Naive thymus-derived CD4-positive, alpha-beta T cell (primary cell): Measurements from ENCODE around the gene KCNG1. TPM values are rescaled to one million over a fixed set of nuclear protein-coding genes. Genes with fewer than 3 reads are reported as not detected.

Experiments
- ATAC-seq: fragments of 150-1000 bp; cut with Tn5 transposase; 2 replicates; pipeline ENCODE4 v1.10.0; 2021; ENCODE audit warnings: mild to moderate bottlenecking, moderate library complexity
- CTCF ChIA-PET: fragments of 350-600 bp; sonication (Branson Sonifier 250); formaldehyde crosslinking; loops from one replicate; lab custom pipeline; 2021; ENCODE audit warnings: antibody characterized with exemption; lab: Charles Lee
- POLR2A ChIA-PET: fragments of 350-600 bp; sonication (Branson Sonifier 250); formaldehyde crosslinking; loops from one replicate; lab custom pipeline; 2021; ENCODE audit warnings: antibody characterized with exemption, inconsistent platforms; lab: Charles Lee
- DNase-seq, 9 donors: peaks; one replicate each; pipeline versions ENCODE4 v3.0.0 to v3.0.0-alpha.2; 2020 to 2022; ENCODE audit warnings: mixed read lengths in 1 of 9
- H3K27ac ChIP-seq: one replicate; pipeline ENCODE4 v1.7.0; 2013; ENCODE audit warnings: mild to moderate bottlenecking, low read depth, low read length, moderate library complexity
- H3K27me3 ChIP-seq, 2 donors: one replicate each; pipeline ENCODE4 v1.7.0; 2013; ENCODE audit warnings: low read length in 2 of 2, mild to moderate bottlenecking in 2 of 2, moderate library complexity in 2 of 2; ENCODE audit not compliant: control insufficient read depth in 2 of 2, insufficient read depth in 2 of 2
- H3K36me3 ChIP-seq, 3 experiments: 1 replicate in 2 of 3; 2 replicates in 1 of 3; pipeline ENCODE4 v1.7.0; 2013; ENCODE audit warnings: low read length in 3 of 3, mild to moderate bottlenecking in 3 of 3, moderate library complexity in 1 of 3; ENCODE audit not compliant: insufficient read depth in 3 of 3, control insufficient read depth in 2 of 3
- H3K4me1 ChIP-seq, 2 donors: one replicate each; pipeline ENCODE4 v1.7.0; 2013; ENCODE audit warnings: low read length in 2 of 2, mild to moderate bottlenecking in 2 of 2, moderate library complexity in 1 of 2; ENCODE audit not compliant: control insufficient read depth in 2 of 2, insufficient read depth in 2 of 2
- H3K4me3 ChIP-seq: 2 replicates; pipeline ENCODE4 v1.7.0; 2013; ENCODE audit warnings: mild to moderate bottlenecking, low read length
- H3K9me3 ChIP-seq, 3 experiments: 1 replicate in 2 of 3; 2 replicates in 1 of 3; pipeline ENCODE4 v1.7.0; 2013; ENCODE audit warnings: low read length in 3 of 3; ENCODE audit not compliant: control insufficient read depth in 2 of 3
- H3K27ac Mint-ChIP-seq, 9 donors: one replicate each; pipeline ENCODE4 v1.8.0; 2020 to 2022; ENCODE audit warnings: mixed read lengths in 9 of 9, mild to moderate bottlenecking in 8 of 9, moderate library complexity in 5 of 9, inconsistent platforms in 2 of 9
- H3K27me3 Mint-ChIP-seq, 5 donors: one replicate each; pipeline ENCODE4 v1.8.0; 2021 to 2022; ENCODE audit warnings: mixed read lengths in 5 of 5, mild to moderate bottlenecking in 1 of 5
- H3K36me3 Mint-ChIP-seq, 5 donors: one replicate each; pipeline ENCODE4 v1.8.0; 2020 to 2022; ENCODE audit warnings: mixed read lengths in 5 of 5, mild to moderate bottlenecking in 3 of 5, inconsistent platforms in 1 of 5
- H3K4me1 Mint-ChIP-seq, 7 donors: one replicate each; pipeline ENCODE4 v1.8.0; 2020 to 2022; ENCODE audit warnings: mixed read lengths in 7 of 7, mild to moderate bottlenecking in 3 of 7, inconsistent platforms in 1 of 7
- H3K4me3 Mint-ChIP-seq, 10 donors: one replicate each; pipeline ENCODE4 v1.8.0; 2020 to 2022; ENCODE audit warnings: mild to moderate bottlenecking in 10 of 10, mixed read lengths in 10 of 10, moderate library complexity in 6 of 10, inconsistent platforms in 2 of 10
- H3K9me3 Mint-ChIP-seq, 11 donors: one replicate each; pipeline ENCODE4 v1.8.0; 2020 to 2022; ENCODE audit warnings: mixed read lengths in 11 of 11, mild to moderate bottlenecking in 4 of 11, inconsistent platforms in 1 of 11, moderate library complexity in 1 of 11
- intact Hi-C, 2 donors: fragments of 100-400 bp; cut with micrococcal nuclease; formaldehyde crosslinking; loops; one replicate each; pipeline ENCODE4 v1.15.1; 2023
- polyA plus RNA-seq, 2 donors: library from polyadenylated mRNA; unstranded; fragments of 300-500 nt; fragmentation: Illumina TruSeq; gene quantifications; one replicate each; pipeline ENCODE4 v1.2.3, GENCODE V29; 2021
- total RNA-seq, 6 experiments: library from RNA in 5 of 6; stranded (reverse) in 5 of 6; gene quantifications; 1 replicate in 5 of 6; 2 replicates in 1 of 6; pipeline ENCODE4 v1.2.3 and lab custom pipeline; 2021 to 2026

The KCNG1 gene
- total and polyA plus RNA-seq, 7 experiments from 2014 or later = 0.17 to 0.73 TPM; not detected in 5

GRCh38 chr20:50992733-50993457 is 30.0 kb downstream of the KCNG1 start:
- H3K4me3 Mint-ChIP-seq = no peak overlapping the region
- peak in 8 of 9 donors; percentile 14 to 39 (median 28) for DNase-seq
- peaks cover 0 to 4% (median 0%) of the 10 kb centered on the region in 5 donors for H3K27me3 Mint-ChIP-seq
- H3K9me3 Mint-ChIP-seq = peaks cover 0 to 3% (median 0%) of the 10 kb centered on the region in 11 donors
- no peak overlapping the region for H3K4me3 ChIP-seq
- no peaks in the 10 kb centered on the region for H3K4me1 ChIP-seq
- H3K27me3 ChIP-seq = no peaks in the 10 kb centered on the region
- peak; percentile 88 for ATAC-seq
- intact Hi-C loops = no loop called here
- no peak overlapping the region for H3K27ac ChIP-seq
- H3K27ac Mint-ChIP-seq = no peak overlapping the region
- no peaks in the 10 kb centered on the region for H3K36me3 Mint-ChIP-seq
- no peaks in the 10 kb centered on the region for H3K36me3 ChIP-seq
- H3K4me1 Mint-ChIP-seq = peaks cover 0 to 7% (median 0%) of the 10 kb centered on the region in 7 donors
- POLR2A ChIA-PET = interaction anchor here (0.6 kb wide), 1 partner anchor 671 kb away, joined by 4 read pairs; no protein-coding TSS in a partner anchor
- H3K9me3 ChIP-seq = no peaks in the 10 kb centered on the region
- CTCF ChIA-PET = interaction anchor here (0.6 to 1.4 kb wide), 3 partner anchors 11 to 314 kb away, joined by 3 to 5 read pairs (median 3); no protein-coding TSS in a partner anchor

GRCh38 chr20:50992336-50992732 is 30.6 kb downstream of the KCNG1 start:
- no peak for DNase-seq
- Mint-ChIP-seq H3K27ac (no peak overlapping the region), H3K4me3 (peak overlapping the region in 1 of 10 donors; percentile 51), H3K27me3 (peaks cover 0 to 8% (median 0%) of the 10 kb centered on the region in 5 donors), H3K9me3 (peaks cover 0 to 3% (median 0%) of the 10 kb centered on the region in 11 donors), H3K4me1 (peaks cover 0 to 11% (median 0%) of the 10 kb centered on the region in 7 donors), H3K36me3 (no peaks in the 10 kb centered on the region)
- Histone ChIP-seq H3K27me3 (no peaks in the 10 kb centered on the region), H3K9me3 (no peaks in the 10 kb centered on the region), H3K4me3 (no peak overlapping the region), H3K36me3 (no peaks in the 10 kb centered on the region), H3K4me1 (no peaks in the 10 kb centered on the region), H3K27ac (no peak overlapping the region)
- intact Hi-C loops = no loop called here
- no peak for ATAC-seq
- ChIA-PET POLR2A (no interaction called here), CTCF (interaction anchor here (0.8 to 1.4 kb wide), 2 partner anchors 11 to 314 kb away, joined by 3 to 5 read pairs; no protein-coding TSS in a partner anchor)

GRCh38 chr20:50991076-50991475 is 31.8 kb downstream of the KCNG1 start:
- ChIA-PET POLR2A (no interaction called here), CTCF (interaction anchor here (1.4 kb wide), 1 partner anchor 9 kb away, joined by 6 read pairs; no protein-coding TSS in a partner anchor)
- ATAC-seq (no peak), DNase-seq (no peak)
- Histone ChIP-seq H3K36me3 (no peaks in the 10 kb centered on the region), H3K4me3 (no peak overlapping the region), H3K27ac (no peak overlapping the region), H3K27me3 (no peaks in the 10 kb centered on the region), H3K9me3 (no peaks in the 10 kb centered on the region), H3K4me1 (no peaks in the 10 kb centered on the region)
- Mint-ChIP-seq H3K9me3 (peaks cover 0 to 3% (median 0%) of the 10 kb centered on the region in 11 donors), H3K4me1 (peaks cover 0 to 11% (median 0%) of the 10 kb centered on the region in 7 donors), H3K27ac (no peak overlapping the region), H3K36me3 (no peaks in the 10 kb centered on the region), H3K4me3 (no peak overlapping the region), H3K27me3 (peaks cover 5 to 16% (median 10%) of the 10 kb centered on the region in 5 donors)
- intact Hi-C loops = no loop called here

DNA sequence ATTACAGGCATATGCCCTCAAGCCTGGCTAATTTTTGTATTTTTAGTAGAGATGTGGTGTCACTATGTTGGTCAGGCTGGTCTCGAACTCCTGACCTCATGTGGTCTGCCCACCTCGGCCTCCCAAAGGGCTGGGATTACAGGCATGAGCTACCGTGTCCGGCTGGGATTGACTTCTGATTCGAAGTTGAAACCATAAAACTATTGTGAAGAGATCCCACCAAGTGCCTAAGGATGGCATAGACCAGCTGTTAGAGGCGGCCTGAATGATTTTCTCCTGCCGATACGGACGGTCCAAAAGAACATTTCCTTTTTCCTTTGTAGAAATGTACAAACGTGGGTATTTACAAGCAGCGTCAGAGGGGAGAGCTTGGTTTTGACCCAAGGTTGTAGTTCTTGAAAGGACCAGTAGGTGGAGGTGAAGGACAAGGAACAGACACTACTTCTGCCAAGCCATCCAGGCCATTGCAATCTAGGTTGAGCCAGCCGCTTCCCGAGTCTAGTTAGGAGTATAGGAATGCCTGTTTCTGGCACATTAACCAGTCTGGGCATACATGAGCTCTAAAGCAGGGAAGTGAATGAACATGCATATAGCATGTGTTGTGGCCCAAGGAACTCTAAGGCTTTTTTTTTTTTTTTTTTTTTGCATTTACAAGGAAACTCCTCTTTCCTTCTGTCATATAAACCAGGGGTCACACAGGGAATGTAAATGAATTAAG is 35.3 kb downstream of the KCNG1 start:
- Mint-ChIP-seq H3K27ac (peak overlapping the region in 1 of 9 donors; percentile 43), H3K36me3 (no peaks in the 10 kb centered on the region), H3K9me3 (no peaks in the 10 kb centered on the region), H3K4me3 (no peak overlapping the region), H3K4me1 (peaks cover 0 to 6% (median 0%) of the 10 kb centered on the region in 7 donors), H3K27me3 (peaks cover 19 to 32% (median 26%) of the 10 kb centered on the region in 5 donors)
- H3K36me3 ChIP-seq = no peaks in the 10 kb centered on the region
- ChIA-PET CTCF (interaction anchor here (0.5 to 1.7 kb wide), 19 partner anchors 11 to 1388 kb away, joined by 3 to 13 read pairs (median 4); partner anchors contain the start of gene BCAS4), POLR2A (interaction anchor here (0.9 to 1.3 kb wide), 2 partner anchors 64 to 197 kb away, joined by 3 read pairs; no protein-coding TSS in a partner anchor)
- no peak overlapping the region for H3K27ac ChIP-seq
- intact Hi-C loops = loop anchor here (1.0 to 2.0 kb wide), 5 partner anchors 193 to 608 kb away; partner anchors contain the start of gene BCAS4 (in 1 of the 2)
- ATAC-seq = peak; percentile 92
- peak; percentile 23 to 77 (median 66) for DNase-seq
- H3K4me1 ChIP-seq = no peaks in the 10 kb centered on the region
- no peaks in the 10 kb centered on the region for H3K9me3 ChIP-seq
- no peak overlapping the region for H3K4me3 ChIP-seq
- peaks cover 0 to 3% of the 10 kb centered on the region in 2 donors for H3K27me3 ChIP-seq

GRCh38 chr20:50983321-50983720 is 39.6 kb downstream of the KCNG1 start:
- intact Hi-C loops = loop anchor here in 1 of 2 donors (5.0 kb wide), 1 partner anchor 639 kb away; no protein-coding TSS in a partner anchor
- H3K27me3 Mint-ChIP-seq = peaks cover 34 to 52% (median 40%) of the 10 kb centered on the region in 5 donors
- Histone ChIP-seq H3K9me3 (no peaks in the 10 kb centered on the region), H3K4me3 (no peak overlapping the region), H3K27ac (no peak overlapping the region), H3K27me3 (peaks cover 0 to 3% of the 10 kb centered on the region in 2 donors), H3K4me1 (peaks cover 0 to 5% of the 10 kb centered on the region in 2 donors), H3K36me3 (no peaks in the 10 kb centered on the region)
- ATAC-seq (no peak), DNase-seq (no peak)
- CTCF ChIA-PET = interaction anchor here (0.6 to 0.7 kb wide), 2 partner anchors 17 to 192 kb away, joined by 3 read pairs; no protein-coding TSS in a partner anchor
- H3K4me1 Mint-ChIP-seq = peaks cover 0 to 15% (median 4%) of the 10 kb centered on the region in 7 donors
- no peaks in the 10 kb centered on the region for H3K36me3 Mint-ChIP-seq
- no peak overlapping the region for H3K4me3 Mint-ChIP-seq
- H3K27ac Mint-ChIP-seq = no peak overlapping the region
- POLR2A ChIA-PET = no interaction called here
- no peaks in the 10 kb centered on the region for H3K9me3 Mint-ChIP-seq

- peaks cover 0 to 9% (median 4%) of the 10 kb centered on the region in 7 donors for H3K4me1 Mint-ChIP-seq
- POLR2A ChIA-PET = no interaction called here
- ATAC-seq = peak; percentile 51
- DNase-seq = no peak
- H3K36me3 Mint-ChIP-seq = no peaks in the 10 kb centered on the region
- no peaks in the 10 kb centered on the region for H3K9me3 ChIP-seq
- H3K27me3 Mint-ChIP-seq = peaks cover 29 to 53% (median 40%) of the 10 kb centered on the region in 5 donors
- H3K9me3 Mint-ChIP-seq = no peaks in the 10 kb centered on the region
- no peak overlapping the region for H3K27ac Mint-ChIP-seq
- H3K4me3 ChIP-seq = no peak overlapping the region
- H3K36me3 ChIP-seq = no peaks in the 10 kb centered on the region
- H3K27me3 ChIP-seq = peaks cover 0 to 3% of the 10 kb centered on the region in 2 donors
- CTCF ChIA-PET = interaction anchor here (0.8 to 1.5 kb wide), 3 partner anchors 8 to 324 kb away, joined by 3 to 6 read pairs (median 3); no protein-coding TSS in a partner anchor
- intact Hi-C loops = loop anchor here in 1 of 2 donors (5.0 kb wide), 1 partner anchor 640 kb away; no protein-coding TSS in a partner anchor
- no peak overlapping the region for H3K27ac ChIP-seq
- H3K4me3 Mint-ChIP-seq = no peak overlapping the region
- peaks cover 0 to 5% of the 10 kb centered on the region in 2 donors for H3K4me1 ChIP-seq
These were observed 40.5 kb downstream of the KCNG1 start for GRCh38 chr20:50982363-50982762.
